SK-N-SH (cell line): ENCODE results near the gene HBZ. TPM values are rescaled to one million over a fixed set of nuclear protein-coding genes. Genes with fewer than 3 reads are reported as not detected.

Experiments
- CTCF ChIA-PET: fragments of 300-600, 350-600 bp; formaldehyde crosslinking; extraction: SDS; loops from one replicate; lab custom pipeline; 2021; lab: Yijun Ruan, JAX
- POLR2A ChIA-PET: fragments of 350-600 bp; sonication (Branson Sonifier 250); formaldehyde crosslinking; extraction: SDS; loops from one replicate; lab custom pipeline; 2020; ENCODE audit warnings: antibody characterized with exemption, inconsistent platforms; lab: Yijun Ruan, JAX
- DNase-seq: peaks from one replicate; pipeline ENCODE4 v3.0.0; 2012
- H2AFZ ChIP-seq: fragments of 200-600 bp; sonication (generic); 2 replicates; pipeline ENCODE4 v1.8.1; 2016; ENCODE audit warnings: antibody characterized with exemption, mild to moderate bottlenecking, low read depth
- H3F3A ChIP-seq: fragments of 200-600 bp; sonication (generic); replicated peaks from 2 replicates; pipeline ENCODE3; 2016; ENCODE audit warnings: antibody characterized with exemption, mild to moderate bottlenecking; ENCODE audit not compliant: insufficient read depth
- H3K27ac ChIP-seq, 2 experiments: fragments of 200-500 bp in 1 of 2; fragments of 200-600 bp in 1 of 2; sonication (Bioruptor generic) in 1 of 2; sonication (generic), shearing (Covaris generic) in 1 of 2; 2 replicates each; pipeline versions ENCODE4 v1.5.1 to v1.6.1; 2014 to 2016; ENCODE audit warnings: low read depth in 2 of 2, inconsistent platforms in 1 of 2, low read length in 1 of 2, mild to moderate bottlenecking in 1 of 2, mixed read lengths in 1 of 2
- H3K27me3 ChIP-seq: fragments of 200-600 bp; sonication (generic), shearing (Covaris generic); 2 replicates; pipeline ENCODE4 v1.6.1; 2016; ENCODE audit warnings: mixed run types; ENCODE audit not compliant: insufficient read depth
- H3K36me3 ChIP-seq, 2 experiments: fragments of 200-500 bp in 1 of 2; fragments of 200-600 bp in 1 of 2; sonication (Bioruptor generic) in 1 of 2; sonication (generic) in 1 of 2; replicated peaks in 1 of 2; 2 replicates each; pipeline versions ENCODE3 to v1.5.1; 2014 to 2016; ENCODE audit warnings: low read length in 1 of 2, mild to moderate bottlenecking in 1 of 2; ENCODE audit not compliant: insufficient read depth in 2 of 2, control insufficient read depth in 1 of 2
- H3K4me1 ChIP-seq, 2 experiments: fragments of 200-500 bp in 1 of 2; fragments of 200-600 bp in 1 of 2; sonication (Bioruptor generic) in 1 of 2; sonication (generic), shearing (Covaris generic) in 1 of 2; 2 replicates each; pipeline versions ENCODE4 v1.5.1 to v1.6.1; 2014 to 2016; ENCODE audit warnings: low read depth in 1 of 2, low read length in 1 of 2, mixed run types in 1 of 2; ENCODE audit not compliant: insufficient read depth in 2 of 2, control insufficient read depth in 1 of 2
- H3K4me2 ChIP-seq: fragments of 200-600 bp; sonication (generic), shearing (Covaris generic); 2 replicates; pipeline ENCODE4 v1.6.1; 2017; ENCODE audit warnings: mixed run types
- H3K4me3 ChIP-seq, 2 experiments: fragments of 200-500 bp in 1 of 2; fragments of 200-600 bp in 1 of 2; sonication (Bioruptor generic) in 1 of 2; sonication (generic), shearing (Covaris generic) in 1 of 2; 2 replicates each; pipeline versions ENCODE4 v1.5.1 to v1.8.1; 2014 to 2016; ENCODE audit warnings: low read depth in 2 of 2, inconsistent platforms in 1 of 2, low read length in 1 of 2, mild to moderate bottlenecking in 1 of 2, mixed read lengths in 1 of 2, moderate library complexity in 1 of 2
- H3K79me2 ChIP-seq: fragments of 200-600 bp; sonication (generic); 2 replicates; pipeline ENCODE4 v1.8.1; 2017; ENCODE audit warnings: mild to moderate bottlenecking; ENCODE audit not compliant: insufficient read depth
- H3K9ac ChIP-seq: fragments of 200-600 bp; sonication (generic); 2 replicates; pipeline ENCODE4 v1.6.1; 2017; ENCODE audit warnings: mixed run types
- H3K9me2 ChIP-seq: fragments of 200-600 bp; sonication (generic); 2 replicates; pipeline ENCODE4 v1.6.1; 2017; ENCODE audit warnings: mixed run types
- H3K9me3 ChIP-seq: fragments of 200-600 bp; sonication (generic); 2 replicates; pipeline ENCODE4 v1.6.1; 2017; ENCODE audit warnings: mixed run types, mild to moderate bottlenecking, moderate library complexity
- H4K20me1 ChIP-seq: fragments of 200-600 bp; sonication (generic); 2 replicates; pipeline ENCODE4 v1.6.1; 2017; ENCODE audit warnings: mild to moderate bottlenecking, mixed run types; ENCODE audit not compliant: insufficient read depth
- CHD2 ChIP-seq: fragments of 150-350 bp; IDR thresholded peaks from 2 replicates; pipeline ENCODE4 v1.6.1; 2018; ENCODE audit warnings: low read length; ENCODE audit not compliant: partially characterized antibody
- ELF1 ChIP-seq: IDR thresholded peaks from 2 replicates; pipeline ENCODE4 v1.4.0; 2012
- EZH2phosphoT487 ChIP-seq: fragments of 200-600 bp; sonication (generic); IDR thresholded peaks from 2 replicates; pipeline ENCODE4 v1.6.1; 2017; ENCODE audit warnings: low read depth, mixed run types, mild to moderate bottlenecking, antibody characterized with exemption, moderate library complexity, borderline replicate concordance
- FOXM1 ChIP-seq: IDR thresholded peaks from 2 replicates; pipeline ENCODE4 v1.4.0; 2012; ENCODE audit warnings: low read depth, mild to moderate bottlenecking
- MAX ChIP-seq: IDR thresholded peaks from 2 replicates; pipeline ENCODE4 v1.4.0; 2012; ENCODE audit warnings: low read depth
- MEF2A ChIP-seq: IDR thresholded peaks from 2 replicates; pipeline ENCODE4 v1.4.0; 2012; ENCODE audit warnings: low read depth, borderline replicate concordance
- MXI1 ChIP-seq: IDR thresholded peaks from 2 replicates; pipeline ENCODE4 v1.6.1; 2012; ENCODE audit warnings: mild to moderate bottlenecking, low read depth, low read length, improper control_type of control experiment
- NRF1 ChIP-seq: IDR thresholded peaks from 2 replicates; pipeline ENCODE4 v1.6.1; 2012; ENCODE audit warnings: low read depth, mild to moderate bottlenecking, low read length
- POLR2AphosphoS5 ChIP-seq: IDR thresholded peaks from 2 replicates; pipeline ENCODE4 v1.6.1; 2012; ENCODE audit warnings: low read depth, low read length
- RXRA ChIP-seq: IDR thresholded peaks from 2 replicates; pipeline ENCODE4 v1.4.0; 2012; ENCODE audit warnings: low read depth, mild to moderate bottlenecking, borderline replicate concordance
- TCF12 ChIP-seq: IDR thresholded peaks from 2 replicates; pipeline ENCODE4 v1.4.0; 2012
- YY1 ChIP-seq: IDR thresholded peaks from 2 replicates; pipeline ENCODE4 v1.4.0; 2012; ENCODE audit warnings: low read depth, mild to moderate bottlenecking
- WGBS: methylation state at CpG from one replicate; pipeline ENCODE4 v1.1.6; 2017; ENCODE audit warnings: low lambda C conversion rate; 5-methylcytosine and 5-hydroxymethylcytosine counted together
- polyA plus RNA-seq, 3 experiments: library from polyadenylated mRNA; depleted of rRNA; stranded (reverse); fragments of >200 nt; gene quantifications; 2 replicates each; pipeline ENCODE4 v1.2.3, GENCODE V29; 2012
- TF ChIP-seq, protein P1 (sequence below): fragments of 200-600 bp; sonication (generic); IDR thresholded peaks from 2 replicates; pipeline ENCODE4 v1.6.1; 2017; ENCODE audit warnings: antibody characterized with exemption, mild to moderate bottlenecking, moderate library complexity
- TF ChIP-seq, protein P2 (sequence below): fragments of 150-350 bp; IDR thresholded peaks from 2 replicates; pipeline ENCODE4 v1.6.1; 2016; ENCODE audit warnings: mild to moderate bottlenecking, low read depth, low read length
- TF ChIP-seq, protein P3 (sequence below): IDR thresholded peaks from 2 replicates; pipeline ENCODE4 v1.4.0; 2012; ENCODE audit warnings: low read depth, borderline replicate concordance

Gene HBZ
- polyA plus RNA-seq, 1 of the 3 experiments (the other 2 are of a cell fraction) = not detected

- Histone ChIP-seq H3K36me3 (peaks cover 26 to 55% of the 10 kb centered on the region in 2 experiments), H3K9me3 (no peaks in the 10 kb centered on the region), H2AFZ (no peak overlapping the region), H3K4me1 (no peaks in the 10 kb centered on the region), H3K4me3 (no peak overlapping the region), H3K27me3 (no peaks in the 10 kb centered on the region), H3K4me2 (no peak overlapping the region), H3K27ac (no peak overlapping the region), H3K9ac (no peak overlapping the region), H3K79me2 (no peaks in the 10 kb centered on the region), H3K9me2 (no peaks in the 10 kb centered on the region), H4K20me1 (0 out of 2 replicates have a peak, but pooled peaks cover 11% of the 10 kb centered on the region), H3F3A (peaks cover 17% of the 10 kb centered on the region)
- peak; percentile 50 for DNase-seq
- CTCF ChIA-PET = interaction anchor here (0.8 to 2.2 kb wide), 5 partner anchors 8 to 174 kb away, joined by 3 to 6 read pairs (median 3); partner anchors contain the start of gene HBQ1
- 86% methylated on average over 8 of the region's 8 CpGs for WGBS
- POLR2A ChIA-PET = no interaction called here
- TF ChIP-seq, protein P1, sequence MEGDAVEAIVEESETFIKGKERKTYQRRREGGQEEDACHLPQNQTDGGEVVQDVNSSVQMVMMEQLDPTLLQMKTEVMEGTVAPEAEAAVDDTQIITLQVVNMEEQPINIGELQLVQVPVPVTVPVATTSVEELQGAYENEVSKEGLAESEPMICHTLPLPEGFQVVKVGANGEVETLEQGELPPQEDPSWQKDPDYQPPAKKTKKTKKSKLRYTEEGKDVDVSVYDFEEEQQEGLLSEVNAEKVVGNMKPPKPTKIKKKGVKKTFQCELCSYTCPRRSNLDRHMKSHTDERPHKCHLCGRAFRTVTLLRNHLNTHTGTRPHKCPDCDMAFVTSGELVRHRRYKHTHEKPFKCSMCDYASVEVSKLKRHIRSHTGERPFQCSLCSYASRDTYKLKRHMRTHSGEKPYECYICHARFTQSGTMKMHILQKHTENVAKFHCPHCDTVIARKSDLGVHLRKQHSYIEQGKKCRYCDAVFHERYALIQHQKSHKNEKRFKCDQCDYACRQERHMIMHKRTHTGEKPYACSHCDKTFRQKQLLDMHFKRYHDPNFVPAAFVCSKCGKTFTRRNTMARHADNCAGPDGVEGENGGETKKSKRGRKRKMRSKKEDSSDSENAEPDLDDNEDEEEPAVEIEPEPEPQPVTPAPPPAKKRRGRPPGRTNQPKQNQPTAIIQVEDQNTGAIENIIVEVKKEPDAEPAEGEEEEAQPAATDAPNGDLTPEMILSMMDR = peak; percentile 22
- no peak for TF ChIP-seq CHD2
Measured at GRCh38 chr16:188674-189073, 36.2 kb downstream of the HBZ start.

DNA sequence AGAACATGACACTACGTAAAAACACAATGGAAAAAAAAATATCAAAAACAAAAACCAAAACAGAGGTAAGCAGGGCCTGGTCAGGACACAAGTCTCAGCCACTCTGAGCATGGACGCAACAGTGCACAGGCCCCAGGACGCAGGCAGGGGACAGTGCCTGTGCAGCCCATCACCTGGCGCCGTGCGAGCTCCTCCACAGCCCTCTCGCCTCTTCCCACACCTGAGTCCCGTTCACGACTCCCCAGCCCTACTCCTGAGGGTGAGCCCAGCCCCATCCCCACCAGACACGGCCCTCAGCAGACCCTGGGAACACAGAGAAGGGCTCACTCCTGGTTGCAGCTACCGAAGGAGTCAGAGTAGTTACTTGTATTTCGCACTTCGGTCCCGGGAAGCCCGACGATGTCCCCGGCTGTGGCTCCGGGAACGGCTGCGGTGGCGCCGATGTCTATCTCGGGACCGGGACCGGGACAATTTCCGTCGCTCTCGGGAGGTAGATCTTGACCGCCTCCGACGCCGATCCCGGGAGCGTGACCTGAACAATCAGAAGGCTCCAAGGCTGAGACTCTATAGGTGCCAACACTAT is 37.3 kb downstream of the HBZ start:
- Histone ChIP-seq H3K79me2 (no peaks in the 10 kb centered on the region), H3K4me3 (no peak overlapping the region), H3K9ac (no peak overlapping the region), H3K4me1 (no peaks in the 10 kb centered on the region), H3K27ac (no peak overlapping the region), H4K20me1 (0 out of 2 replicates have a peak, but pooled peaks cover 14% of the 10 kb centered on the region), H3K9me2 (no peaks in the 10 kb centered on the region), H3K9me3 (no peaks in the 10 kb centered on the region), H3K36me3 (peaks cover 32 to 56% of the 10 kb centered on the region in 2 experiments), H3F3A (peaks cover 14% of the 10 kb centered on the region), H2AFZ (no peak overlapping the region), H3K27me3 (no peaks in the 10 kb centered on the region), H3K4me2 (no peak overlapping the region)
- DNase-seq = no peak
- CTCF ChIA-PET = interaction anchor here (1.4 to 4.9 kb wide), 3 partner anchors 8 to 124 kb away, joined by 3 to 44 read pairs (median 6); partner anchors contain the start of gene HBQ1
- POLR2A ChIA-PET = no interaction called here
- WGBS = 96% methylated on average over 26 of the region's 34 CpGs
- TF ChIP-seq ELF1 (no peak), CHD2 (no peak), MXI1 (no peak), FOXM1 (no peak), RXRA (no peak), NRF1 (no peak), MEF2A (no peak), EZH2phosphoT487 (no peak), TCF12 (no peak), MAX (no peak), POLR2AphosphoS5 (no peak), YY1 (no peak)
- TF ChIP-seq, protein P2, sequence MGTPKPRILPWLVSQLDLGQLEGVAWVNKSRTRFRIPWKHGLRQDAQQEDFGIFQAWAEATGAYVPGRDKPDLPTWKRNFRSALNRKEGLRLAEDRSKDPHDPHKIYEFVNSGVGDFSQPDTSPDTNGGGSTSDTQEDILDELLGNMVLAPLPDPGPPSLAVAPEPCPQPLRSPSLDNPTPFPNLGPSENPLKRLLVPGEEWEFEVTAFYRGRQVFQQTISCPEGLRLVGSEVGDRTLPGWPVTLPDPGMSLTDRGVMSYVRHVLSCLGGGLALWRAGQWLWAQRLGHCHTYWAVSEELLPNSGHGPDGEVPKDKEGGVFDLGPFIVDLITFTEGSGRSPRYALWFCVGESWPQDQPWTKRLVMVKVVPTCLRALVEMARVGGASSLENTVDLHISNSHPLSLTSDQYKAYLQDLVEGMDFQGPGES = no peak
- TF ChIP-seq, protein P3, sequence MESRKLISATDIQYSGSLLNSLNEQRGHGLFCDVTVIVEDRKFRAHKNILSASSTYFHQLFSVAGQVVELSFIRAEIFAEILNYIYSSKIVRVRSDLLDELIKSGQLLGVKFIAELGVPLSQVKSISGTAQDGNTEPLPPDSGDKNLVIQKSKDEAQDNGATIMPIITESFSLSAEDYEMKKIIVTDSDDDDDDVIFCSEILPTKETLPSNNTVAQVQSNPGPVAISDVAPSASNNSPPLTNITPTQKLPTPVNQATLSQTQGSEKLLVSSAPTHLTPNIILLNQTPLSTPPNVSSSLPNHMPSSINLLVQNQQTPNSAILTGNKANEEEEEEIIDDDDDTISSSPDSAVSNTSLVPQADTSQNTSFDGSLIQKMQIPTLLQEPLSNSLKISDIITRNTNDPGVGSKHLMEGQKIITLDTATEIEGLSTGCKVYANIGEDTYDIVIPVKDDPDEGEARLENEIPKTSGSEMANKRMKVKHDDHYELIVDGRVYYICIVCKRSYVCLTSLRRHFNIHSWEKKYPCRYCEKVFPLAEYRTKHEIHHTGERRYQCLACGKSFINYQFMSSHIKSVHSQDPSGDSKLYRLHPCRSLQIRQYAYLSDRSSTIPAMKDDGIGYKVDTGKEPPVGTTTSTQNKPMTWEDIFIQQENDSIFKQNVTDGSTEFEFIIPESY = no peak
